Measurements from ENCODE around the gene PCSK7. TPM values are rescaled to one million over a fixed set of nuclear protein-coding genes. Genes with fewer than 3 reads are reported as not detected.

PCSK7 gene
- total and polyA plus RNA-seq, 4 donors, result 7.3 to 32.3 (median 16.2) TPM

- no peaks in the 10 kb centered on the region for H3K27me3 ChIP-seq (ENCODE audit: control insufficient read depth in 4 of 4, insufficient read depth in 4 of 4, low read length in 3 of 4)
- H3K4me1 ChIP-seq (ENCODE audit: control insufficient read depth in 4 of 4, insufficient read depth in 4 of 4, low read length in 3 of 4), result peaks cover 0 to 3% (median 0%) of the 10 kb centered on the region in 4 donors
- H3K9ac ChIP-seq (ENCODE audit: low read depth in 1 of 2, low read length in 2 of 2), result no peak overlapping the region
- H3K9me3 ChIP-seq (ENCODE audit: control insufficient read depth in 4 of 4, low read length in 3 of 4), result no peaks in the 10 kb centered on the region
- TF ChIP-seq YY1 (IDR thresholded peaks at IDR 0.05) (no peak), TAF1 (conservative IDR thresholded peaks at IDR 0.05) (no peak), RAD21 (IDR thresholded peaks at IDR 0.05) (no peak), HNF4A (conservative IDR thresholded peaks at IDR 0.05) (no peak), RXRA (IDR thresholded peaks at IDR 0.05) (no peak), REST (IDR thresholded peaks at IDR 0.05) (no peak)
- TF ChIP-seq, protein P1, sequence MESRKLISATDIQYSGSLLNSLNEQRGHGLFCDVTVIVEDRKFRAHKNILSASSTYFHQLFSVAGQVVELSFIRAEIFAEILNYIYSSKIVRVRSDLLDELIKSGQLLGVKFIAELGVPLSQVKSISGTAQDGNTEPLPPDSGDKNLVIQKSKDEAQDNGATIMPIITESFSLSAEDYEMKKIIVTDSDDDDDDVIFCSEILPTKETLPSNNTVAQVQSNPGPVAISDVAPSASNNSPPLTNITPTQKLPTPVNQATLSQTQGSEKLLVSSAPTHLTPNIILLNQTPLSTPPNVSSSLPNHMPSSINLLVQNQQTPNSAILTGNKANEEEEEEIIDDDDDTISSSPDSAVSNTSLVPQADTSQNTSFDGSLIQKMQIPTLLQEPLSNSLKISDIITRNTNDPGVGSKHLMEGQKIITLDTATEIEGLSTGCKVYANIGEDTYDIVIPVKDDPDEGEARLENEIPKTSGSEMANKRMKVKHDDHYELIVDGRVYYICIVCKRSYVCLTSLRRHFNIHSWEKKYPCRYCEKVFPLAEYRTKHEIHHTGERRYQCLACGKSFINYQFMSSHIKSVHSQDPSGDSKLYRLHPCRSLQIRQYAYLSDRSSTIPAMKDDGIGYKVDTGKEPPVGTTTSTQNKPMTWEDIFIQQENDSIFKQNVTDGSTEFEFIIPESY (IDR thresholded peaks at IDR 0.05), result no peak
- TF ChIP-seq, protein P2, sequence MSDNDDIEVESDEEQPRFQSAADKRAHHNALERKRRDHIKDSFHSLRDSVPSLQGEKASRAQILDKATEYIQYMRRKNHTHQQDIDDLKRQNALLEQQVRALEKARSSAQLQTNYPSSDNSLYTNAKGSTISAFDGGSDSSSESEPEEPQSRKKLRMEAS (IDR thresholded peaks at IDR 0.05), result no peak
- H3K36me3 ChIP-seq (ENCODE audit: control insufficient read depth in 4 of 4, insufficient read depth in 3 of 4, low read depth in 1 of 4, low read length in 3 of 4), result peaks cover 16 to 76% (median 23%) of the 10 kb centered on the region in 4 donors
- no peak overlapping the region for H3K27ac ChIP-seq (ENCODE audit: low read depth in 1 of 2, low read length in 2 of 2)
- no peak for DNase-seq (ENCODE audit: low spot score)
- 96% methylated on average over 16 of the region's 16 CpGs for WGBS
- H3K4me3 ChIP-seq (ENCODE audit: low read depth in 1 of 3, low read length in 3 of 3), result no peak overlapping the region
Observed at GRCh38 chr11:117187799-117188481, 43.9 kb downstream of the PCSK7 start.

- Histone ChIP-seq H3K27ac (ENCODE audit: low read depth in 1 of 2, low read length in 2 of 2) (no peak overlapping the region), H3K4me3 (ENCODE audit: low read depth in 1 of 3, low read length in 3 of 3) (no peak overlapping the region), H3K9me3 (ENCODE audit: control insufficient read depth in 4 of 4, low read length in 3 of 4) (no peaks in the 10 kb centered on the region), H3K9ac (ENCODE audit: low read depth in 1 of 2, low read length in 2 of 2) (no peak overlapping the region), H3K36me3 (ENCODE audit: control insufficient read depth in 4 of 4, insufficient read depth in 3 of 4, low read depth in 1 of 4, low read length in 3 of 4) (peaks cover 13 to 75% (median 25%) of the 10 kb centered on the region in 4 donors), H3K27me3 (ENCODE audit: control insufficient read depth in 4 of 4, insufficient read depth in 4 of 4, low read length in 3 of 4) (no peaks in the 10 kb centered on the region), H3K4me1 (ENCODE audit: control insufficient read depth in 4 of 4, insufficient read depth in 4 of 4, low read length in 3 of 4) (peaks cover 0 to 3% (median 0%) of the 10 kb centered on the region in 4 donors)
- 91% methylated on average over 13 of the region's 13 CpGs for WGBS
- no peak for DNase-seq (ENCODE audit: low spot score)
- TF ChIP-seq RXRA (IDR thresholded peaks at IDR 0.05) (no peak), NR2F2 (IDR thresholded peaks at IDR 0.05) (no peak), FOXA2 (IDR thresholded peaks at IDR 0.05) (no peak), REST (IDR thresholded peaks at IDR 0.05) (no peak), RAD21 (IDR thresholded peaks at IDR 0.05) (no peak)
Observed at GRCh38 chr11:117187428-117187798, 44.5 kb downstream of the PCSK7 start.
